SK-N-SH (cell line): ENCODE results near the gene SPSB1.

Experiments
- EP300 ChIP-seq, 2 experiments: IDR thresholded peaks; 2 replicates each; pipeline versions ENCODE4 v1.4.0 to v1.6.1; 2012; ENCODE audit warnings: borderline replicate concordance in 1 of 2, low read depth in 1 of 2, low read length in 1 of 2
- EZH2phosphoT487 ChIP-seq: fragments of 200-600 bp; sonication (generic); IDR thresholded peaks from 2 replicates; pipeline ENCODE4 v1.6.1; 2017; ENCODE audit warnings: low read depth, mixed run types, mild to moderate bottlenecking, antibody characterized with exemption, moderate library complexity, borderline replicate concordance
- FOXM1 ChIP-seq: IDR thresholded peaks from 2 replicates; pipeline ENCODE4 v1.4.0; 2012; ENCODE audit warnings: low read depth, mild to moderate bottlenecking
- NFIC ChIP-seq: IDR thresholded peaks from 2 replicates; pipeline ENCODE4 v1.4.0; 2012; ENCODE audit warnings: borderline replicate concordance
- POLR2AphosphoS5 ChIP-seq: IDR thresholded peaks from 2 replicates; pipeline ENCODE4 v1.6.1; 2012; ENCODE audit warnings: low read depth, low read length
- RAD21 ChIP-seq: IDR thresholded peaks from 2 replicates; pipeline ENCODE4 v1.6.1; 2012; ENCODE audit warnings: mild to moderate bottlenecking, low read length
- REST ChIP-seq: IDR thresholded peaks from 2 replicates; pipeline ENCODE4 v1.6.1; 2012; ENCODE audit warnings: mild to moderate bottlenecking, low read depth, low read length, moderate library complexity
- RFX5 ChIP-seq: IDR thresholded peaks from 2 replicates; pipeline ENCODE4 v1.6.1; 2012; ENCODE audit warnings: mild to moderate bottlenecking, improper control_type of control experiment, low read length
- TAF1 ChIP-seq: IDR thresholded peaks from 2 replicates; pipeline ENCODE4 v1.6.1; 2012; ENCODE audit warnings: low read depth, mild to moderate bottlenecking, low read length, moderate library complexity, borderline replicate concordance
- TCF12 ChIP-seq: IDR thresholded peaks from 2 replicates; pipeline ENCODE4 v1.4.0; 2012
- TF ChIP-seq, protein P1 (sequence below): IDR thresholded peaks from 2 replicates; pipeline ENCODE4 v1.4.0; 2012; ENCODE audit warnings: low read depth
- TF ChIP-seq, protein P2 (sequence below): fragments of 200-600 bp; sonication (generic); IDR thresholded peaks from 2 replicates; pipeline ENCODE4 v1.6.1; 2017; ENCODE audit warnings: antibody characterized with exemption, mild to moderate bottlenecking, moderate library complexity
- TF ChIP-seq, protein P3 (sequence below): fragments of 150-350 bp; IDR thresholded peaks from 2 replicates; pipeline ENCODE4 v1.6.1; 2017; ENCODE audit warnings: antibody characterized with exemption, low read length, low read depth, borderline replicate concordance

DNA sequence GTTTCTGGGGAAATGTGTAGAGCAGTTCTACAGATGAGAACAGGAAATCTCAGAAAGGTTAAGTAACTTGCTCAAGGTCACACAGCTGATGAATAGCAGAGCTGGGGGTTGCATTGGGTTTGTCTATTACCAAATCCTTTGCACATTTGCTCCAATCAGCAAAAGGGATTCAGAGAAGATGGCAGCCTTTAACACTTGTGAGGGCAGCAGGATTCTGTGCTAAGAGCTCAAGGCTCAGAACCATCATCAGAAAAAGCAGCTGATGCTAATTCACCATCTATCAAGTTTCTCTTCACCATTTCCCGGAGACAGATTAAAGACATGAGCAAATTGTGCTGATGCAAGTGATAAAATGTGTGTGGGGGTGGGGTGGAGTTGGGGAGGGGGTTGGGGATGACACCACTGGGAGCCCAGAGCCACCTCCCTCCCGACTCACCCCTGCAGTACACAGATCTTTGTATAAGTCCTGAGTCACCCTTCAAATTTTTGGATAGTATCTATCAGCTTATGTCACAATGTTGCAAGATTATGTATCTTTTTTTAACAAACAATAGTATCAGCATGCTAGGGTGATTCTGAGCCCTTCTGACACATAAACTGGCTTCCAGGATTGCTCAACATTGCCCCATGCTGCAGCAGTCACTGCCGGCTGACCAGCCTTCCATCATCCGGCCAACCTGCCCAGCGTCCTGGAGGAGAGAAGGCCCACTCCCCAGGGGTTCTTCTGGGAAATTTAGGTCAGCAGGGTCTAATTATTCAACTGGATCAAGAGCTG lies 2.8 kb upstream of the SPSB1 start:
- TF ChIP-seq, protein P1, sequence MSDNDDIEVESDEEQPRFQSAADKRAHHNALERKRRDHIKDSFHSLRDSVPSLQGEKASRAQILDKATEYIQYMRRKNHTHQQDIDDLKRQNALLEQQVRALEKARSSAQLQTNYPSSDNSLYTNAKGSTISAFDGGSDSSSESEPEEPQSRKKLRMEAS: no peak
- TF ChIP-seq REST: no peak
- TF ChIP-seq, protein P2, sequence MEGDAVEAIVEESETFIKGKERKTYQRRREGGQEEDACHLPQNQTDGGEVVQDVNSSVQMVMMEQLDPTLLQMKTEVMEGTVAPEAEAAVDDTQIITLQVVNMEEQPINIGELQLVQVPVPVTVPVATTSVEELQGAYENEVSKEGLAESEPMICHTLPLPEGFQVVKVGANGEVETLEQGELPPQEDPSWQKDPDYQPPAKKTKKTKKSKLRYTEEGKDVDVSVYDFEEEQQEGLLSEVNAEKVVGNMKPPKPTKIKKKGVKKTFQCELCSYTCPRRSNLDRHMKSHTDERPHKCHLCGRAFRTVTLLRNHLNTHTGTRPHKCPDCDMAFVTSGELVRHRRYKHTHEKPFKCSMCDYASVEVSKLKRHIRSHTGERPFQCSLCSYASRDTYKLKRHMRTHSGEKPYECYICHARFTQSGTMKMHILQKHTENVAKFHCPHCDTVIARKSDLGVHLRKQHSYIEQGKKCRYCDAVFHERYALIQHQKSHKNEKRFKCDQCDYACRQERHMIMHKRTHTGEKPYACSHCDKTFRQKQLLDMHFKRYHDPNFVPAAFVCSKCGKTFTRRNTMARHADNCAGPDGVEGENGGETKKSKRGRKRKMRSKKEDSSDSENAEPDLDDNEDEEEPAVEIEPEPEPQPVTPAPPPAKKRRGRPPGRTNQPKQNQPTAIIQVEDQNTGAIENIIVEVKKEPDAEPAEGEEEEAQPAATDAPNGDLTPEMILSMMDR: no peak
- no peak for TF ChIP-seq RFX5
- TF ChIP-seq POLR2AphosphoS5: no peak
- TF ChIP-seq EP300 (IDR thresholded peaks at IDR 0.05; ENCODE audit: borderline replicate concordance in 1 of 2, low read depth in 1 of 2, low read length in 1 of 2): no peak
- no peak for TF ChIP-seq TAF1
- TF ChIP-seq FOXM1: no peak
- TF ChIP-seq TCF12: no peak
- no peak for TF ChIP-seq RAD21
- TF ChIP-seq, protein P3, sequence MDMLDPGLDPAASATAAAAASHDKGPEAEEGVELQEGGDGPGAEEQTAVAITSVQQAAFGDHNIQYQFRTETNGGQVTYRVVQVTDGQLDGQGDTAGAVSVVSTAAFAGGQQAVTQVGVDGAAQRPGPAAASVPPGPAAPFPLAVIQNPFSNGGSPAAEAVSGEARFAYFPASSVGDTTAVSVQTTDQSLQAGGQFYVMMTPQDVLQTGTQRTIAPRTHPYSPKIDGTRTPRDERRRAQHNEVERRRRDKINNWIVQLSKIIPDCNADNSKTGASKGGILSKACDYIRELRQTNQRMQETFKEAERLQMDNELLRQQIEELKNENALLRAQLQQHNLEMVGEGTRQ: no peak
- no peak for TF ChIP-seq EZH2phosphoT487
- TF ChIP-seq NFIC: no peak
